Lower leg skin (tissue), 3 donors: Measurements from ENCODE around the gene SAFB2.

Experiments
- CTCF ChIP-seq, 3 donors: fragments of 450-650 bp; IDR thresholded peaks; one replicate each; pipeline ENCODE4 v1.5.1; 2016; ENCODE audit warnings: antibody characterized with exemption in 3 of 3, mild to moderate bottlenecking in 3 of 3, moderate library complexity in 2 of 3
- POLR2A ChIP-seq, 2 donors: fragments of 450-650 bp; IDR thresholded peaks; one replicate each; pipeline ENCODE4 v1.6.1; 2016 to 2017; ENCODE audit warnings: antibody characterized with exemption in 2 of 2, mild to moderate bottlenecking in 1 of 2, moderate library complexity in 1 of 2

- TF ChIP-seq POLR2A (IDR thresholded peaks at IDR 0.05) (no peak), CTCF (IDR thresholded peaks at IDR 0.05) (no peak)
Observed at GRCh38 chr19:5669212-5669611, 46.6 kb upstream of the SAFB2 start.
